NB4 (cell line): ENCODE results near the gene VEGFB.

Experiments
- CTCF ChIP-seq: IDR thresholded peaks from one replicate; pipeline ENCODE4 v1.5.1; 2012; ENCODE audit warnings: low read depth, low read length
- MAX ChIP-seq: IDR thresholded peaks from 2 replicates; pipeline ENCODE4 v1.6.1; 2011; ENCODE audit warnings: low read depth, low read length
- MYC ChIP-seq: IDR thresholded peaks from 2 replicates; pipeline ENCODE4 v1.6.1; 2011; ENCODE audit warnings: low read depth, low read length
- POLR2A ChIP-seq: IDR thresholded peaks from 2 replicates; pipeline ENCODE4 v1.6.1; 2011; ENCODE audit warnings: mild to moderate bottlenecking; ENCODE audit not compliant: insufficient read length; ENCODE audit errors: extremely low read depth

DNA sequence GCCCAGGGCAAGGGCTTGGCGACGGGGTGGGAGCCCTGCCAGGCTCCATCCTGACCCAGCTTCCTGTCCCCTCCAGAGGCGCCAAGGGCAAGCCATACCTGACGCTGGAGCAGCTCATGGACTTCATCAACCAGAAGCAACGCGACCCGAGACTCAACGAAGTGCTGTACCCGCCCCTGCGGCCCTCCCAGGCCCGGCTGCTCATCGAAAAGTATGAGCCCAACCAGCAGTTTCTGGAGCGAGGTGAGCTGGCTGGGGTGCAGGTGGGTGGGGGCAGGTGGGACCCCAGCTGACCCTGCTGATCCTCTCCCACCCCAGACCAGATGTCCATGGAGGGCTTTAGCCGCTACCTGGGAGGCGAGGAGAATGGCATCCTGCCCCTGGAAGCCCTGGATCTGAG, 21.9 kb downstream of the VEGFB start:
- TF ChIP-seq CTCF (no peak), POLR2A (no peak), MAX (no peak), MYC (no peak)
